ENCODE measurements around the gene ATP8B4. TPM values are rescaled to one million over a fixed set of nuclear protein-coding genes. Genes with fewer than 3 reads are reported as not detected.
"Not testable (repeated sequence)": the region's sequence is repeated elsewhere in the genome, so short reads cannot be mapped to it uniquely, and the experiment has no call there.

The ATP8B4 gene
- total RNA-seq, 2 experiments from 2014 or later = 2.7 to 4.2 TPM

GRCh38 chr15:50098545-50098944 lies 20.5 kb downstream of the ATP8B4 start:
- no peak for DNase-seq
- Mint-ChIP-seq H3K27me3 (peaks cover 6% of the 10 kb centered on the region), H3K36me3 (no peaks in the 10 kb centered on the region), H3K27ac (no peak overlapping the region), H3K4me3 (no peak overlapping the region), H3K9me3 (no peaks in the 10 kb centered on the region), H3K4me1 (ENCODE audit: low read depth) (no peaks in the 10 kb centered on the region)
- CTCF ChIA-PET = interaction anchor here (0.8 kb wide), 1 partner anchor 15 kb away, joined by 3 read pairs; no protein-coding TSS in a partner anchor
- intact Hi-C loops (cut with micrococcal nuclease) = no loop called here
- POLR2A ChIA-PET = no interaction called here

DNA sequence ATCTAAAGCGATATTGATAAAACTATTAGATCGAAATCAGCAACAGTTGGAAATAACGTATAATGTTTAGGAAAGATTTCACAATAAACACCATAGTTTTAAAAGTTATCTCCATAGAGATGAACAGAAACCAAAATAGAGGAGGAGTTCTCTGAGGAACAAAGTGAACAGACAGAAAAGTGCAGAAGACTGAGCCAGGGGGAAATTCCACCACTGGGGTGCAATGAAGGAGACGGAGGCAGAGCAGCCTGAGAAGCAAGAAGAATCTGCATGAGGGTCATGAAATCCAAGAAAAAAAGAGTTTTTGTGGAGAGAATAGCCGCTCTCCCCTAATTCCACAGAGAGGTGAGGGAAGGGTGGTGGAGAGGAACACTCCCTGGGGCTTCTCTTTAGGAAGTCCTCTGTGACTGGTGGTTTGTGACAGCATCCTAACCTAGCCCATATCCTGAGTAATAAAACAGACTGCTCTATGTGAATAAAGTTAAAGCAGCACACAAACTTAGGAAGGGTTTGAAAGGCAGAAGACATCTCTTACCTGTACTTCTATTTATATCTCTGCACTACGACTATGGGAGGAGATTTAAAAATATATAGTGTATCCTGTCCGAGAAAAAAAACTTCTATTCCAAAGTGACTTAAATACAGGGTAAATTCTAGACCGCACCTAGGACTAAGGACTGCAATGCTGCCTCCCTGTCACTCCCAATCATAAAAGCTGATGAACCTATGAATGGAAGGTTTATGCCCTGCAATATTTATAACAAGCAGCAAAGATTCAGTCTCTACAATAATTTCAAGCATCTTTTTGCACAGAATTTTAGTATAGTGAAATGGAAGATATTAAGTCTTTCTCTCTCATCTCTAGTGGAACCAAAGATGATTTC lies 22.9 kb downstream of the ATP8B4 start:
- Mint-ChIP-seq H3K27me3 (peaks cover 2% of the 10 kb centered on the region), H3K36me3 (no peaks in the 10 kb centered on the region), H3K9me3 (no peaks in the 10 kb centered on the region), H3K4me1 (ENCODE audit: low read depth) (no peaks in the 10 kb centered on the region), H3K27ac (no peak overlapping the region), H3K4me3 (no peak overlapping the region)
- DNase-seq = no peak
- CTCF ChIA-PET = no interaction called here
- POLR2A ChIA-PET = no interaction called here
- intact Hi-C loops (cut with micrococcal nuclease) = no loop called here

DNA sequence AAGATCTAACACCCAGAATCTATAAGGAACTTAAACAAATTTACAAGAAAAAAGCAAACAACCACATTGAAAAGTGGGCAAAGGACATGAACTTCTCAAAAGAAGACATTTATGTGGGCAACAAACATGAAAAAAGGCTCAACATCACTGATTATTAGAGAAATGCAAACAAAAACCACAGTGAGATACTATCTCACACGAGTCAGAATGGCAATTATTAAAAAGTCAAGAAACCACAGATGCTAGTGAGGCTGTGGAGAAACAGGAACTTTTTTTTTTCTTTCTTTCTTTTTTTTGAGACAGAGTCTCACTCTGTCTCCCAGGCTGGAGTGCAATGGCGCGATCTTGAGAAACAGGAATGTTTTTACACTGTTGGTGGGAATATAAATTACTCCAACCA lies 29.6 kb downstream of the ATP8B4 start:
- H3K4me3 Mint-ChIP-seq; H3K27me3 Mint-ChIP-seq; H3K27ac Mint-ChIP-seq; DNase-seq; H3K9me3 Mint-ChIP-seq; H3K36me3 Mint-ChIP-seq; CTCF ChIA-PET; intact Hi-C loops (cut with micrococcal nuclease); POLR2A ChIA-PET; H3K4me1 Mint-ChIP-seq (ENCODE audit: low read depth): not testable (repeated sequence)

- H3K9me3 Mint-ChIP-seq = peaks cover 2% of the 10 kb centered on the region
- H3K4me3 Mint-ChIP-seq = no peak overlapping the region
- DNase-seq = no peak
- no peaks in the 10 kb centered on the region for H3K4me1 Mint-ChIP-seq (ENCODE audit: low read depth)
- ChIA-PET POLR2A (no interaction called here), CTCF (no interaction called here)
- intact Hi-C loops (cut with micrococcal nuclease) = no loop called here
- H3K27ac Mint-ChIP-seq = no peak overlapping the region
- H3K27me3 Mint-ChIP-seq = peaks cover 5% of the 10 kb centered on the region
- no peaks in the 10 kb centered on the region for H3K36me3 Mint-ChIP-seq
Measured at GRCh38 chr15:50084932-50085331, 34.1 kb downstream of the ATP8B4 start.

GRCh38 chr15:50083424-50084025 lies 35.5 kb downstream of the ATP8B4 start:
- intact Hi-C loops (cut with micrococcal nuclease) = no loop called here
- Mint-ChIP-seq H3K27ac (no peak overlapping the region), H3K9me3 (no peaks in the 10 kb centered on the region), H3K4me3 (no peak overlapping the region), H3K36me3 (no peaks in the 10 kb centered on the region), H3K4me1 (ENCODE audit: low read depth) (no peaks in the 10 kb centered on the region), H3K27me3 (peaks cover 3% of the 10 kb centered on the region)
- ChIA-PET POLR2A (no interaction called here), CTCF (interaction anchor here (0.6 to 0.9 kb wide), 2 partner anchors 15 to 730 kb away, joined by 3 read pairs; no protein-coding TSS in a partner anchor)
- no peak for DNase-seq

DNA sequence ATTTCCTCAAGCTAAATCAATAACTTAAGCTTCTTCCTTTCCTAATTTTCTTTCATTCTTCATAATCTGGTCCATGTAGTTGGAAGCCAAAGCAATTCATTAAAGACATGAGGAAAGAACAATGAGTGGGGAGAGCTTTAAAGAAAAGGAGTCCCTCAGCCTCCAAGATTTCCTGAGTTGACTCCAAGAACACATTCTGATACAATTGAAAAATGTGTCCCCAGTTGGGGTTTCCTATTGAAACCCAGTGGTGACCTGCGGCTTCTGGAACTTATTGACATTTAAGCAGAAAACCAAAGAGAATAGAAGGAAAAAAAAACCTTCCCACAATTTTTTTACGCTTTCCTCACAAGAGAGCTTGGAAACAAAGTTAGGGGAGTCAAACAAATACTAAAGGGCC lies 37.0 kb downstream of the ATP8B4 start:
- intact Hi-C loops (cut with micrococcal nuclease) = no loop called here
- Mint-ChIP-seq H3K4me1 (ENCODE audit: low read depth) (no peaks in the 10 kb centered on the region), H3K36me3 (no peaks in the 10 kb centered on the region), H3K27ac (no peak overlapping the region), H3K4me3 (no peak overlapping the region), H3K9me3 (no peaks in the 10 kb centered on the region), H3K27me3 (no peaks in the 10 kb centered on the region)
- CTCF ChIA-PET = interaction anchor here (0.6 kb wide), 1 partner anchor 20 kb away, joined by 3 read pairs; no protein-coding TSS in a partner anchor
- POLR2A ChIA-PET = no interaction called here
- no peak for DNase-seq

GRCh38 chr15:50077651-50078050 lies 41.4 kb downstream of the ATP8B4 start:
- Mint-ChIP-seq H3K4me1 (ENCODE audit: low read depth) (no peaks in the 10 kb centered on the region), H3K36me3 (no peaks in the 10 kb centered on the region), H3K9me3 (no peaks in the 10 kb centered on the region), H3K27ac (no peak overlapping the region), H3K4me3 (no peak overlapping the region), H3K27me3 (peaks cover 1% of the 10 kb centered on the region)
- DNase-seq = no peak
- POLR2A ChIA-PET = no interaction called here
- intact Hi-C loops (cut with micrococcal nuclease) = no loop called here
- CTCF ChIA-PET = no interaction called here

- no peak overlapping the region for H3K4me3 Mint-ChIP-seq
- H3K9me3 Mint-ChIP-seq = no peaks in the 10 kb centered on the region
- no peaks in the 10 kb centered on the region for H3K36me3 Mint-ChIP-seq
- H3K4me1 Mint-ChIP-seq (ENCODE audit: low read depth) = no peaks in the 10 kb centered on the region
- H3K27ac Mint-ChIP-seq = no peak overlapping the region
- H3K27me3 Mint-ChIP-seq = peaks cover 1% of the 10 kb centered on the region
- ChIA-PET POLR2A (no interaction called here), CTCF (no interaction called here)
- intact Hi-C loops (cut with micrococcal nuclease) = no loop called here
- DNase-seq = no peak
Measured at GRCh38 chr15:50077176-50077575, 41.9 kb downstream of the ATP8B4 start.

DNA sequence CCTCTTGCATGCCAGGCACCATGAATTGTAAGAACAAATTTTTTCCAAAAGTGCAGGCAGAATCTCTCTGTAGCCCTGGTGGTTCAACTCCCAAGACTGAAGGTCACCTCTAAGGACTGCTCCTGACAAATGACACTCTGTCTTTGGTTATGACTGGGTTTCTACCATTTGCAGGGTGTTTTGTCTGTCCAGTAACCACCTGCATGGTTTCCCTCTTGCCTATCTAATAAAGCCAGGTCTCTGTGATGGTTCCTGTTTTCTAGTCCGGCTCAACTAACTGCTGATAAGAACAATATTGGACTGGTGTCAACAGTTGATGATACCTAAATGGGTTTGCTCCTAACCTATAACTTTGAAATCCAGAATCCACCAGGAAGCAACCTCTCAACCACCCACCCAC lies 43.7 kb downstream of the ATP8B4 start:
- Mint-ChIP-seq H3K27me3 (peaks cover 3% of the 10 kb centered on the region), H3K4me1 (ENCODE audit: low read depth) (no peaks in the 10 kb centered on the region), H3K4me3 (no peak overlapping the region), H3K9me3 (no peaks in the 10 kb centered on the region), H3K36me3 (no peaks in the 10 kb centered on the region), H3K27ac (no peak overlapping the region)
- intact Hi-C loops (cut with micrococcal nuclease) = no loop called here
- POLR2A ChIA-PET = no interaction called here
- CTCF ChIA-PET = no interaction called here
- DNase-seq = no peak

GRCh38 chr15:50071551-50072258 lies 47.3 kb downstream of the ATP8B4 start:
- ChIA-PET CTCF (no interaction called here), POLR2A (no interaction called here)
- Mint-ChIP-seq H3K4me1 (ENCODE audit: low read depth) (peaks cover 4% of the 10 kb centered on the region), H3K4me3 (no peak overlapping the region), H3K9me3 (no peaks in the 10 kb centered on the region), H3K36me3 (no peaks in the 10 kb centered on the region), H3K27me3 (peaks cover 3% of the 10 kb centered on the region), H3K27ac (no peak overlapping the region)
- DNase-seq = no peak
- intact Hi-C loops (cut with micrococcal nuclease) = no loop called here

- ChIA-PET CTCF (no interaction called here), POLR2A (interaction anchor here (0.6 kb wide), 1 partner anchor 65 kb away, joined by 3 read pairs; no protein-coding TSS in a partner anchor)
- DNase-seq = no peak
- Mint-ChIP-seq H3K36me3 (no peaks in the 10 kb centered on the region), H3K27me3 (peaks cover 8% of the 10 kb centered on the region), H3K9me3 (no peaks in the 10 kb centered on the region), H3K4me3 (no peak overlapping the region), H3K27ac (no peak overlapping the region), H3K4me1 (ENCODE audit: low read depth) (peaks cover 8% of the 10 kb centered on the region)
- intact Hi-C loops (cut with micrococcal nuclease) = loop anchor here (10.0 kb wide), 2 partner anchors 603 to 1193 kb away; partner anchors contain the start of gene EID1
Measured at GRCh38 chr15:50068016-50068415, 51.0 kb downstream of the ATP8B4 start.

GRCh38 chr15:50067254-50067653 lies 51.8 kb downstream of the ATP8B4 start:
- Mint-ChIP-seq H3K4me1 (ENCODE audit: low read depth) (peaks cover 8% of the 10 kb centered on the region), H3K36me3 (no peaks in the 10 kb centered on the region), H3K4me3 (no peak overlapping the region), H3K27me3 (peaks cover 9% of the 10 kb centered on the region), H3K27ac (no peak overlapping the region), H3K9me3 (no peaks in the 10 kb centered on the region)
- POLR2A ChIA-PET = interaction anchor here (0.6 kb wide), 1 partner anchor 66 kb away, joined by 3 read pairs; no protein-coding TSS in a partner anchor
- CTCF ChIA-PET = no interaction called here
- no peak for DNase-seq
- intact Hi-C loops (cut with micrococcal nuclease) = loop anchor here (10.0 kb wide), 2 partner anchors 602 to 1192 kb away; partner anchors contain the start of gene EID1

All from activated CD4-positive, alpha-beta memory T cell treated with anti-CD3 and anti-CD28 coated beads for 36 hours (primary cell).